H9 (cell line): ENCODE results near the gene UQCR11. TPM values are rescaled to one million over a fixed set of nuclear protein-coding genes. Genes with fewer than 3 reads are reported as not detected.

ENCODE experiments used
- DNase-seq: peaks from one replicate; pipeline ENCODE4 v3.0.0-alpha.2; 2017
- H2AFZ ChIP-seq: one replicate; pipeline ENCODE4 v1.6.1; 2013; ENCODE audit warnings: mild to moderate bottlenecking, low read length, control low read depth, moderate library complexity
- H2AK5ac ChIP-seq: 2 replicates; pipeline ENCODE4 v1.6.1; 2013; ENCODE audit warnings: low read length, control low read depth, mixed read lengths; ENCODE audit not compliant: insufficient read length
- H2BK120ac ChIP-seq: one replicate; pipeline ENCODE4 v1.6.1; 2013; ENCODE audit warnings: low read depth, mild to moderate bottlenecking, low read length, control low read depth, inconsistent platforms; ENCODE audit not compliant: poor library complexity, severe bottlenecking
- H2BK12ac ChIP-seq: 2 replicates; pipeline ENCODE4 v1.6.1; 2013; ENCODE audit warnings: low read length, control low read depth, mixed read lengths, low read depth; ENCODE audit not compliant: insufficient read length
- H2BK15ac ChIP-seq: 2 replicates; pipeline ENCODE4 v1.6.1; 2013; ENCODE audit warnings: low read depth, low read length, control low read depth
- H2BK20ac ChIP-seq: one replicate; pipeline ENCODE4 v1.6.1; 2013; ENCODE audit warnings: low read depth, mild to moderate bottlenecking, low read length, control low read depth, inconsistent platforms; ENCODE audit not compliant: poor library complexity, severe bottlenecking
- H2BK5ac ChIP-seq: 2 replicates; pipeline ENCODE4 v1.6.1; 2013; ENCODE audit warnings: low read length, control low read depth, mixed read lengths; ENCODE audit not compliant: insufficient read length
- H3K14ac ChIP-seq: 2 replicates; pipeline ENCODE4 v1.6.1; 2013; ENCODE audit warnings: low read length, control low read depth; ENCODE audit not compliant: insufficient read depth
- H3K18ac ChIP-seq: 2 replicates; pipeline ENCODE4 v1.6.1; 2013; ENCODE audit warnings: low read depth, mild to moderate bottlenecking, mixed read lengths, low read length, control low read depth; ENCODE audit not compliant: insufficient read length
- H3K23ac ChIP-seq: 2 replicates; pipeline ENCODE4 v1.6.1; 2013; ENCODE audit warnings: low read length, control low read depth, mixed read lengths, low read depth; ENCODE audit not compliant: insufficient read length
- H3K23me2 ChIP-seq: 2 replicates; pipeline ENCODE4 v1.6.1; 2013; ENCODE audit warnings: low read depth, mild to moderate bottlenecking, mixed read lengths, low read length, control low read depth; ENCODE audit not compliant: insufficient read length, poor library complexity, severe bottlenecking
- H3K27ac ChIP-seq: 2 replicates; pipeline ENCODE4 v1.5.1; 2013; ENCODE audit warnings: low read length, control low read depth, mixed read lengths, low read depth; ENCODE audit not compliant: insufficient read length
- H3K27me3 ChIP-seq: 2 replicates; pipeline ENCODE4 v1.6.1; 2013; ENCODE audit warnings: low read length, control low read depth, inconsistent platforms; ENCODE audit not compliant: insufficient read depth
- H3K4ac ChIP-seq: 2 replicates; pipeline ENCODE4 v1.6.1; 2013; ENCODE audit warnings: low read depth, mild to moderate bottlenecking, control low read depth, inconsistent platforms, low read length, moderate library complexity
- H3K4me1 ChIP-seq: 2 replicates; pipeline ENCODE4 v1.6.1; 2013; ENCODE audit warnings: low read length, control low read depth, inconsistent platforms; ENCODE audit not compliant: insufficient read depth
- H3K4me2 ChIP-seq: 2 replicates; pipeline ENCODE4 v1.6.1; 2013; ENCODE audit warnings: low read length, control low read depth, mixed read lengths; ENCODE audit not compliant: insufficient read length, insufficient read depth
- H3K56ac ChIP-seq: 2 replicates; pipeline ENCODE4 v1.6.1; 2013; ENCODE audit warnings: low read depth, mild to moderate bottlenecking, mixed read lengths, low read length, control low read depth; ENCODE audit not compliant: insufficient read length
- H3K79me1 ChIP-seq: 2 replicates; pipeline ENCODE4 v1.6.1; 2013; ENCODE audit warnings: low read depth, mild to moderate bottlenecking, moderate library complexity, low read length, control low read depth, inconsistent platforms; ENCODE audit not compliant: insufficient read depth, poor library complexity, severe bottlenecking
- H3K79me2 ChIP-seq: 2 replicates; pipeline ENCODE4 v1.6.1; 2013; ENCODE audit warnings: low read length, control low read depth, inconsistent platforms; ENCODE audit not compliant: insufficient read depth
- H3K9ac ChIP-seq: 2 replicates; pipeline ENCODE4 v1.6.1; 2013; ENCODE audit warnings: low read length, control low read depth, mixed read lengths; ENCODE audit not compliant: insufficient read length; ENCODE audit errors: extremely low read depth
- H3K9me3 ChIP-seq: one replicate; pipeline ENCODE4 v1.6.1; 2013; ENCODE audit warnings: low read depth, low read length, inconsistent platforms; ENCODE audit not compliant: control insufficient read depth
- H3T11ph ChIP-seq: one replicate; pipeline ENCODE4 v1.6.1; 2013; ENCODE audit warnings: mild to moderate bottlenecking, low read length, control low read depth, inconsistent platforms
- H4K20me1 ChIP-seq: one replicate; pipeline ENCODE4 v1.6.1; 2013; ENCODE audit not compliant: control insufficient read depth, insufficient read length, insufficient read depth
- H4K5ac ChIP-seq: 2 replicates; pipeline ENCODE4 v1.6.1; 2013; ENCODE audit warnings: low read depth, mild to moderate bottlenecking, mixed read lengths, low read length, control low read depth; ENCODE audit not compliant: insufficient read length
- H4K8ac ChIP-seq: replicated peaks from 2 replicates; pipeline ENCODE4 v1.6.1; 2013; ENCODE audit warnings: low read length, control low read depth, mixed read lengths, low read depth; ENCODE audit not compliant: insufficient read length
- H4K91ac ChIP-seq: 2 replicates; pipeline ENCODE4 v1.6.1; 2013; ENCODE audit warnings: low read depth, mild to moderate bottlenecking, moderate library complexity, mixed read lengths, low read length, control low read depth; ENCODE audit not compliant: insufficient read length
- H3K27ac Mint-ChIP-seq, 3 experiments: 2 replicates in 2 of 3; 3 replicates in 1 of 3; pipeline ENCODE4 v1.8.0; 2020 to 2021; ENCODE audit warnings: mixed read lengths in 3 of 3, mild to moderate bottlenecking in 1 of 3, moderate library complexity in 1 of 3
- H3K27me3 Mint-ChIP-seq: 2 replicates; pipeline ENCODE4 v1.8.0; 2021; ENCODE audit warnings: low read depth, mild to moderate bottlenecking, moderate library complexity, mixed read lengths
- H3K36me3 Mint-ChIP-seq, 3 experiments: 2 replicates in 2 of 3; 3 replicates in 1 of 3; pipeline ENCODE4 v1.8.0; 2020 to 2021; ENCODE audit warnings: low read depth in 3 of 3, mixed read lengths in 3 of 3; ENCODE audit not compliant: insufficient read depth in 1 of 3
- H3K4me1 Mint-ChIP-seq, 2 experiments: 2 replicates each; pipeline ENCODE4 v1.8.0; 2020; ENCODE audit warnings: mixed read lengths in 2 of 2
- H3K4me3 Mint-ChIP-seq, 2 experiments: 2 replicates in 1 of 2; 3 replicates in 1 of 2; pipeline ENCODE4 v1.8.0; 2020 to 2021; ENCODE audit warnings: mild to moderate bottlenecking in 2 of 2, mixed read lengths in 2 of 2, moderate library complexity in 1 of 2
- H3K9me3 Mint-ChIP-seq, 2 experiments: 2 replicates in 1 of 2; 3 replicates in 1 of 2; pipeline ENCODE4 v1.8.0; 2020; ENCODE audit warnings: mild to moderate bottlenecking in 2 of 2, mixed read lengths in 2 of 2, moderate library complexity in 1 of 2
- CTCF ChIP-seq: fragments of 200-600 bp; sonication (generic); conservative IDR thresholded peaks from 3 replicates; pipeline ENCODE4 v1.8.0; 2021; ENCODE audit warnings: antibody characterized with exemption, mild to moderate bottlenecking
- WGBS: extraction: QIAGEN DNeasy Blood & Tissue Kit; methylation state at CpG from one replicate; pipeline ENCODE4 v1.1.7; 2013; ENCODE audit warnings: missing lambda C conversion rate, low lambda C conversion rate, mixed read lengths; ENCODE audit not compliant: insufficient read length; ENCODE audit errors: extremely low coverage; 5-methylcytosine and 5-hydroxymethylcytosine counted together
- total RNA-seq: library from RNA; stranded (reverse); gene quantifications from 2 replicates; pipeline ENCODE4 v1.2.1, GENCODE V29; 2021

The UQCR11 gene
- total RNA-seq, 1 experiment from 2014 or later: 174 TPM

GRCh38 chr19:1621021-1621420, 15.8 kb upstream of the UQCR11 start:
- Histone ChIP-seq H4K5ac (no peak overlapping the region), H3K27ac (no peak overlapping the region), H3K23ac (no peak overlapping the region), H4K91ac (no peak overlapping the region), H2BK12ac (no peak overlapping the region), H2BK15ac (no peak overlapping the region), H3T11ph (no peak overlapping the region), H2BK120ac (no peak overlapping the region), H3K9me3 (no peaks in the 10 kb centered on the region), H3K14ac (no peak overlapping the region), H2BK5ac (no peak overlapping the region), H2BK20ac (no peak overlapping the region), H3K79me1 (peaks cover 4% of the 10 kb centered on the region), H3K56ac (no peak overlapping the region), H2AFZ (no peak overlapping the region), H3K18ac (no peak overlapping the region), H2AK5ac (no peak overlapping the region), H3K4ac (no peak overlapping the region), H3K79me2 (no peaks in the 10 kb centered on the region), H4K20me1 (no peaks in the 10 kb centered on the region), H3K9ac (no peak overlapping the region), H3K4me2 (no peak overlapping the region), H3K23me2 (no peaks in the 10 kb centered on the region), H4K8ac (no peak overlapping the region), H3K4me1 (no peaks in the 10 kb centered on the region), H3K27me3 (no peaks in the 10 kb centered on the region)
- no peak overlapping the region for H3K4me3 Mint-ChIP-seq
- no peak overlapping the region for H3K27ac Mint-ChIP-seq
- no CpG with 5 or more reads among the region's 19 CpGs for WGBS
- no peaks in the 10 kb centered on the region for H3K9me3 Mint-ChIP-seq
- peaks cover 36 to 74% (median 73%) of the 10 kb centered on the region in 3 experiments; a peak in 6 of 7 replicates for H3K36me3 Mint-ChIP-seq
- no peaks in the 10 kb centered on the region for H3K27me3 Mint-ChIP-seq
- no peak for DNase-seq
- H3K4me1 Mint-ChIP-seq: peaks cover 5 to 19% of the 10 kb centered on the region in 2 experiments
- no peak for TF ChIP-seq CTCF
